Measurements from ENCODE around the gene IPO5.
"Not testable (repeated sequence)": the region's sequence is repeated elsewhere in the genome, so short reads cannot be mapped to it uniquely, and the experiment has no call there.

The IPO5 gene

DNA sequence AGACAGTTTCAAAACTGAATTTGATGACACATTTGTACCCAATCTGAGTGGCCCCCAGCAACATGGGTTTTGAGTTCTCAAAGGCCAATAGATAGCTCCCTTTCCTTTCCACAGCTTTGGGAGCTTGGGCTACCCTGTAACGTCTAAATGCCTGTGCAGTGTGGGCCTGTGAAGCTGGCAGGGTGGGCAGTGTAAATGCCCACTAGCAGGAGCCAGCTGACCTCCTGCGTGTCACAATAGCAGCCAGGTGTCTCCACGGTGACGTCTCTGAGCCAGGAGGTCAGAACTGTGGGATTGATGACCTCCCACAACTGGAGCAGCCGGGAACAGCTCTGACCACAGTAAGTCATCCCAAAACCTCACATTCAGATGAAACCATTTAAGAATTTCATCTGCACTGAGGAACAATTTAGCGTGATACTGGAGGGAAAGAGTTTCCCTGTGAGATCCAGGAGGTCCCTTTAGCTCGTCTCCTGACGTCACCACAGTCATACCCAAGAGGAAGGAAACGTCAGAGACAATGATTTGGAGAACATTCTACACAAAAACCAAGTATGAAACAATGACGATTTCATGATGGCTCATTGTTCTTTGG, at the start of gene IPO5:
Gene IPO5, plus strand, starts transcription at position 300 of the 595 bp plus-strand sequence. CDS start 23,022 bp downstream, outside the sequence.
- no peak for DNase-seq

- DNase-seq = no peak
These were observed 49.4 kb upstream of the IPO5 start for GRCh38 chr13:97904059-97904458.

- no peak for DNase-seq
These were observed 48.0 kb upstream of the IPO5 start for GRCh38 chr13:97905517-97905916.

DNA sequence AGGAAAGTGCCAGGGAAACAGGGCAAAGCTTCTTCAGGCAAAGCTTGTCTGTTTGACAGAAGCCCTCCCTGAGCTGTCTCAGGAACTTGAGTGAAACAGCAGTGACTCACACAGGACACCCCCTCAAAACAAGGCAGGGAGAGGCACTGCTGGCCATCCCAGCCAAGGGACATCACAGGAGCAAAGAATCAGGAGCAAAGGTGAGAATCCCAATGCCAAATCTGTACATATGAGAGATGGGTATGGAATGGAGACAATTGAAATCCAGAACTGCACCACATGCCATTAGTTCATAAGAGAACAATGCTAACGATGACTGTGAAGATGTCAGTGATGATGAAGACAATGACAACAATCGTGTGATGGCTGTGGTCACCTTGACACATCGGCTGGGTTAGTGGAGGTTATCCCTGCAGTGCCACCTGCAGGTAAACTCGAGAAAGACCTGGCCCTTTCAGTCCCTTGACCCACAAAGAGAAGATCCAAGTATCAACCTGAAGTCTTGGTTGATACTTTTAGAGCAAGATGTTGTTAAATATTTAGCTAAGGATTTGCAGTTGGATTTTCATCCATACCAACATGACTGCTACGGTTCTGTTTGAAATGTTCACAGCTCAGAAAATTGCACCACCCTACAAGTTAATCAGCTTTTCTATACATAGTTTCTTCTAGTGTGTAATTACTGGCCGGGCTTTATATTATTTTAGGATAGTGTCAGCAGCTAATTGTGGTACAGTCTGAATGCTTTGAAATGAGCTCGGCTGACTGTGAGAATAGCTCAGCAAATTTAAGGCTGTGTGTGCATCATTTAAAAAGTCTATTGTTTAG, 42.0 kb upstream of the IPO5 start:
- DNase-seq = no peak

DNA sequence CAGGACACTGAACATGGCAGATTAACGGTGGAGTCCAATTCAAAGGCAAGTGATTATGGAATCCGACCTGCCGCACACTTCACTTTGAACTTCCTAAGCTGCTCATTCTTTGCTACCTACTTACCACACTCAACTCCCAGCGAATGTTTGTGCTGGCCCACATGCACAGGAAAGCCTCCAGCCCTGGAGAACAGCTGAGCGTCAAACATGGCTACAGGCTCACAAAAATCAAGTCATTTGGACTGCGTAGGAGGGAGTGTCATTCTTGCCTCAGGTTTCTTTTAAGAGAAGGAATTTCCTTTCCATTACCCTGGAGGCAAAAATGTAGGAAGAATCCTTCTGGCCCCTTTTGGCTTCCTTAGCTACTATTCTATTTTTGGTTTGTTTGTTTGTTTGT, 41.3 kb upstream of the IPO5 start:
- DNase-seq = no peak

DNA sequence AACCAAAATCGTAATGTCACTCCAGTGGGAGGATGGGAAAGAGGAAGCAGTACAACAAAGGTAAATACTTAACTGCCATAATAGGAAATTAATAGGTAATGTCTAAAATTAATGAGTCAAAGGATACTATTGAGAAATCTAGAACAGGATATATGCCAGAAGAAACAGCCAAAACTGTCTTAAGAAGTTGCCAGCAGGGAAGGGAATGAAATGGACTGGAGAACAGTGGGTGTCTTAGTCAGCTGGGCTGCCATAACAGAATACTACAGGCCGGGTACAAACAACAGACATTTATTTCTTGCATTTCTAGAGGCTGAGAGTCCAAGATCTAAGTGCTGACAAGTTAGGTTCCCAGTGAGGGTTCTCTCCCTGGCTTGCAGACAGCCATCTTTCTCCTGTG, 40.3 kb upstream of the IPO5 start:
- DNase-seq = no peak

- no peak for DNase-seq
These were observed 38.9 kb upstream of the IPO5 start for GRCh38 chr13:97914540-97914939.

DNA sequence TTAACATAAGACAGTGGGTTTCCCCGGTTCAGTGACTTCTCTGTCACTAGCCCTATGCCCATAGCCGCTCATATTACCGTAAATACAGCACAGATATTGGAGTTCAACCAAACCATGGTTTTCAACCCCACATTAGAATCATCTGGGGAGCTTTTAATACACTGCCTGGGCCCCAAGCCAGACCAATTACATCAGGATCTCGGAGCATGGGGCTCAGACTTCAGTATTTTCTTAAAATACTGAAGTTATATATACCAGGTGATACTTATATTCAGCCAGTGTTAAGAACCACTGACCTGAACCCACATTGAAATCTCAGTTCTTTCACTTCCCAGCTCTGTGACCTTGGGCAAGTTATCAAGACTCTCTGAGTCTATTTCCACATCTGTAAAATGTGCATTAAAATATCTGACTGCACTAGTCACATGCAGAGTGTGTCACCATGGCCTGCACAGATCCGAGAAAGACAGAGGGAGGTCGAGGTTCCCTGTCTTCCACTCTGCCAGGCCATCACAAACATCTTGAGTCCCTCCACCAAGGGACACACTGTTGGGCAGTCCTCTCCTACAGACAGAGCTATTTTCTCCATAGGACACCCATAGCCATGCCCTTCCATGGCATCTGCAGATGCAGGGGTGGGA, 32.2 kb upstream of the IPO5 start:
- no peak for DNase-seq

DNA sequence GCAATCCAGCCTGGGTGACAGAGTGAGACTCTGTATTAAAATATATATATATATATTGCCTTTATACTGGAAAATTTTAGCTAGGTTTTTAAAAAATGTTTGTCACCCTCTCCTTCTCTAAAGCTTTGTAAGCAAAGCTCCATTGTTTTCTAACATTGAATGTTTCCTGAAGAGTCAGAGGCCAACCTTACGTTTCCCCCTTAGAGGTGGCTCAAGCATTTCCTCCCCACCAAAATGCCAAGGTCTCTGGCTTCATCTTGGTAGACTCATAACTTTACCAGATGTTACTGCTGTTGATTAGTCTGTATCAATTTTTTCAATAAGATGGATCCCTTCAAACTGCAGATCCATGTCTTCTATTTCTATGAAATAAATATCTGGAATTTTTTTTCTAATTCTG, 25.2 kb upstream of the IPO5 start:
- no peak for DNase-seq

- no peak for DNase-seq
These were observed 21.4 kb upstream of the IPO5 start for GRCh38 chr13:97932036-97932435.

DNA sequence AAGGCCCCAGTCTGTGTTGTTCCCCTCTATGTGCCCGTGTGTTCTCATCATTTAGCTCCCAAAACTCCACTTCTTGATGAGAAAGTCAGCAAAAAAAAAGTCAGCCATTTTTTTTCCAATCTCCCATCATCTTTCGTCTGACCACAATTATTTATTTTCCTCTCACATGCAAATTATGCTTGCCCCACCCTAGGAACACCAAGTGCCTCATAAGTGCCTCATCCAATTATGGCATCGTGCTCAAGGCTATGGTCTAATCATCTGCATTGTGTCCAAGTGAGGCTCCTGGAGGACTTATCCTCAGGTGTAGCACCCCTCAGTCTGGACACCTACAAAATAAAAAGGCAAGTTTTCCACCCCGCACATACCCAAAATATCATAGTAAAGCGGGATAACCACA, 20.8 kb upstream of the IPO5 start:
- DNase-seq = no peak

DNA sequence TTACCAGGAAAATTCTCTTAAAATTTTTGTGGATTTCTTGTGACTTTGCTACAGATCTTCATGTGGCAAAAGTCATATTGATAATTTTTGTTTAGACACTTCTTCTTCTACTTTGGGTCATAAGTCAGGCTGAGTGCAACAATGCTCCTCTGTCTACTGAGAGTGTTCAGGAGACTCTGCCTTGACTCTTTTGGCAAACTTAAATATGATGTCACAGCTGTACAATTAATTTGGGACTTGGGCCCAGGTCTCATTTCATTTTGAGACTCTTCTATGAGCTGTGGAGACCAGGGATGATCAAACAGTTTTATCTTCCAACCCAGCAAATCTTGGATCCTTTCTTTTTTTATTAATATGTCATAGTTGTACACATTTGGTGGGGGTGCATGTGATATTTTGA, 19.7 kb upstream of the IPO5 start:
- DNase-seq = no peak

DNA sequence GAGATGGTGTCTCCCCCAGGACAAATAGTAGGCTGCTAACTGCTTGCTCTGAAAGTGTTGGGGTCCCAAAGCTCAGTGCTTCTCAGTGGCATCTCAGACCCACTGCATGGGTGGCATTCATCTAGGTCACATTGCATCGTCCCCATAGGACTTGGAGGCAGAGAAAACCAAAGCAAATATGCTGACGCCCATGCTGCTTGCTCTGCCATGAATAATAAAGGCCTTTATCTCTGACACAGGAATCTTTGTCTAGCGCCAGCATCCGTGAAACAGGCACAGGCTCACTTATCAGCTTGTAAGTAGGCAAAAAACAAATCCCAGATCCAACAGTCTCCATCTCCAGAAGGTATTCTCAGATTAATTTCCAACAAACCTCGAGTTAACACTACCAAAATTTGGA, 18.9 kb upstream of the IPO5 start:
- DNase-seq = no peak

DNA sequence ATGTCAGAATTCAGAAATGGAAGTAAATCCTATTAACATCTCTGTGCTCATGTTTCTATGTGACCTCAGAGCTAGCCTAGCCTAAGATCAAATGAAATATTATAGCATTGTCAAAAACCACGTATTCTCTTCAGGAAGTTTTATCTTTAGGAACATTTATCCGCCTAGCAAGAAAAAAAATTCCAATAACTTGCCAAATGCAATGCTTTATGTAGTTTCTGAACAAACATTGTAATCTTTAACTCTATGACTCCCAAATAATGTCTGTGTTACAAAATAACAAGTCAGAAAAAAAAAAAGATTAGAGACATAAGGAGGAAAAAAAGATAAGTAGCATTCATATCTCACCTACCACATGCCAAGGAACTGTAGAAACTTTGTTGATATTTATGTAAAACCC, 18.4 kb upstream of the IPO5 start:
- no peak for DNase-seq

DNA sequence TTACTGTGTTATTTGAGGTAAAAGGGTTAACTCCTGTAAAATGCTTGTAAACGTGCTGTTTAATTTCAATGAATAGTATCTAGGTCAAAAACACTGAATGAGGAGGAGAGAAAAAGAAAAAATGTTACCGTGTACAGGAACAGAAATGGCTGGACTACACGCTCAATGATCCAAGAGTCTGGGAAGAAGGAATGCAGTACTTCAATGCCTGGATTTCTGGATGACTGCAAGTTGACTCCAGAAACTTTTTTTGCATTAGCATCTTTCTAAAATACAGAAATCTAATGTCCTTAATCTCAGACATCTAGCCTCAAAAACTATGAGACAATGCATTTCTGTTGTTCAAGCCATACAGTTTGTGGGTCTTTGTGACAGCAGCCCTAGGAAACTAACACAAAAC, 17.4 kb upstream of the IPO5 start:
- no peak for DNase-seq

GRCh38 chr13:97938706-97939475, 14.6 kb upstream of the IPO5 start:
- no peak for DNase-seq

GRCh38 chr13:97944396-97945029, 9.0 kb upstream of the IPO5 start:
- DNase-seq = no peak

DNA sequence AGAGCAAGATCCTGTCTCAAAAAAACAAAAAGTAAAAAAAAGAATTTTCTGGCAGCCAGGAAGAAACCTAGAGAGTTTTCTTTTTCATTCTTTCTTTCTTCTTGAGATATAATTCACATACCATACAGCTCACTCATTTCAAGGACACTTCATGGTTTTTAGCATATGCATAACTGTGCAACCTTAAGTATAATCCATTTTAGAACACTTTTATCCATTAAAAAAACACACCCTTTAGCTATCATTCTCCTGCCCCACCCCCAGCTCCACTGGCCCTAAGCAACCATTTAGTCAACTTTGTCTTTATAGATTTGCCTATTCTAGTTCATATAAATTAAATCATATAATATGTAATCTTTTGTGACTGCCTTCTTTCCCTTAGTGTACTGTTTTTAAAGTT, 8.1 kb upstream of the IPO5 start:
- DNase-seq = no peak

GRCh38 chr13:97945792-97946419, 7.6 kb upstream of the IPO5 start:
- no peak for DNase-seq

- no peak for DNase-seq
These were observed 6.4 kb upstream of the IPO5 start for GRCh38 chr13:97946951-97947588.

DNA sequence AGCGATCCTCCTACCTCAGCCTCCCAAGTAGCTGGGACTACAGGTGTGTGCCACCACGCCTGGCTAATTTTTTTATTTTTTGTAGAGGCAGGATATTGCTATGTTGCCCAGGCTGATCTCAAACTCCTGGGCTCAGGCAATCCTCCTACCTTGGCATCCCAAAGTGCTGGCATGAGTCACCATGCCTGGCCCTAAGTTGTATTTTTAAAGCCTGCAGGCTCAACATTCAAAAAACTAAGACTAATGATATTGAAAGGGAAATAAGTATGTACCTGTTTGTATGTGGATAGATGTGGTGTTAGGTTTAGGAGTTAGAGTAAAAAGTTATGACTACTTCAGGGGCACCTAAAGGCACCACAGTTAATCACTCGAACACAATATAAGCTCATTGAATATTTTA, 5.4 kb upstream of the IPO5 start:
- no peak for DNase-seq

- DNase-seq = not testable (repeated sequence)
These were observed 4.2 kb upstream of the IPO5 start for GRCh38 chr13:97949316-97949715.
